Upper lobe of left lung (tissue), 6 donors: ENCODE results near the gene BOLL. TPM values are rescaled to one million over a fixed set of nuclear protein-coding genes. Genes with fewer than 3 reads are reported as not detected.

Experiments
- ATAC-seq, 2 donors: fragments of 200-7000 bp; cut with Tn5 transposase; one replicate each; pipeline ENCODE4 v1.9.1; 2022; ENCODE audit warnings: mild to moderate bottlenecking in 2 of 2, moderate library complexity in 2 of 2; ENCODE audit not compliant: low FRiP score in 2 of 2
- DNase-seq, 2 donors: peaks; one replicate each; pipeline ENCODE4 v3.0.0-alpha.2; 2019 to 2020
- H3K27ac ChIP-seq, 4 donors: fragments of 200-600 bp; sonication (generic); one replicate each; pipeline ENCODE4 v1.5.1; 2016 to 2019
- H3K27me3 ChIP-seq, 4 donors: fragments of 200-600 bp; sonication (generic); one replicate each; pipeline ENCODE4 v1.5.1; 2017 to 2019
- H3K36me3 ChIP-seq, 4 donors: fragments of 200-600 bp; sonication (generic); one replicate each; pipeline ENCODE4 v1.5.1; 2016 to 2019
- H3K4me1 ChIP-seq, 4 donors: fragments of 200-600 bp; sonication (generic); one replicate each; pipeline ENCODE4 v1.5.1; 2018 to 2019
- H3K4me3 ChIP-seq, 4 donors: fragments of 200-600 bp; sonication (generic); one replicate each; pipeline ENCODE4 v1.5.1; 2017 to 2019; ENCODE audit warnings: mild to moderate bottlenecking in 2 of 4, moderate library complexity in 1 of 4
- H3K9me3 ChIP-seq, 4 donors: fragments of 200-600 bp; sonication (generic); one replicate each; pipeline ENCODE4 v1.5.1; 2018 to 2019
- CTCF ChIP-seq, 6 experiments: fragments of 450-650 bp in 4 of 6; fragments of 200-600 bp in 2 of 6; sonication (generic) in 2 of 6; IDR thresholded peaks; one replicate each; pipeline ENCODE4 v1.5.1; 2016 to 2019; ENCODE audit warnings: antibody characterized with exemption in 6 of 6
- EP300 ChIP-seq, 4 donors: sonication (generic); formaldehyde crosslinking; IDR thresholded peaks; one replicate each; pipeline ENCODE4 v1.5.1; 2017; ENCODE audit warnings: antibody characterized with exemption in 4 of 4, control low read depth in 2 of 4
- POLR2A ChIP-seq, 4 donors: fragments of 450-650 bp; IDR thresholded peaks; one replicate each; pipeline ENCODE4 v1.5.1; 2016 to 2017; ENCODE audit warnings: antibody characterized with exemption in 4 of 4, mild to moderate bottlenecking in 2 of 4
- POLR2AphosphoS5 ChIP-seq, 2 donors: sonication (generic); formaldehyde crosslinking; IDR thresholded peaks; one replicate each; pipeline ENCODE4 v1.5.1; 2017; ENCODE audit warnings: antibody characterized with exemption in 2 of 2
- WGBS, 2 donors: methylation state at CpG; one replicate each; pipeline ENCODE4 v1.1.5; 2017 to 2018; 5-methylcytosine and 5-hydroxymethylcytosine counted together
- total RNA-seq, 6 donors: library from RNA; depleted of rRNA in 4 of 6; stranded (reverse); fragments of >200 nt in 4 of 6; gene quantifications; one replicate each; pipeline versions ENCODE4 v1.1.0 to v1.2.1, GENCODE V29; 2016 to 2021
- donor health status: DM: no; HTN: no; CAD: no; lungs with moderate emphysema.
- donor health status: DM: no; HTN: yes; CAD: no; lungs with severe emphysema.

BOLL gene
- total RNA-seq, 6 donors from 2014 or later: not detected

- TF ChIP-seq POLR2AphosphoS5 (IDR thresholded peaks at IDR 0.05) (no peak), POLR2A (IDR thresholded peaks at IDR 0.05) (no peak), EP300 (IDR thresholded peaks at IDR 0.05) (no peak), CTCF (IDR thresholded peaks at IDR 0.05) (no peak)
- DNase-seq (no peak), ATAC-seq (no peak)
- Histone ChIP-seq H3K27ac (no peak overlapping the region), H3K27me3 (no peaks in the 10 kb centered on the region), H3K9me3 (no peaks in the 10 kb centered on the region), H3K4me3 (no peak overlapping the region), H3K4me1 (peaks cover 0 to 10% (median 0%) of the 10 kb centered on the region in 4 donors), H3K36me3 (no peaks in the 10 kb centered on the region)
- 46 to 76% methylated on average over 2 of the region's 2 CpGs for WGBS, 2 donors
Measured at GRCh38 chr2:197677483-197677882, 107.6 kb downstream of the BOLL start.

GRCh38 chr2:197677056-197677455 lies 108.1 kb downstream of the BOLL start:
- H3K4me1 ChIP-seq: peaks cover 0 to 10% (median 0%) of the 10 kb centered on the region in 4 donors
- H3K36me3 ChIP-seq: no peaks in the 10 kb centered on the region
- ATAC-seq: no peak
- H3K4me3 ChIP-seq: no peak overlapping the region
- TF ChIP-seq EP300 (IDR thresholded peaks at IDR 0.05) (no peak), POLR2AphosphoS5 (IDR thresholded peaks at IDR 0.05) (no peak), CTCF (IDR thresholded peaks at IDR 0.05) (no peak), POLR2A (IDR thresholded peaks at IDR 0.05) (no peak)
- H3K27ac ChIP-seq: peak overlapping the region in 1 of 4 donors; percentile 0
- DNase-seq: no peak
- WGBS, 2 donors: 68 to 69% methylated on average over 3 of the region's 3 CpGs
- no peaks in the 10 kb centered on the region for H3K9me3 ChIP-seq
- no peaks in the 10 kb centered on the region for H3K27me3 ChIP-seq

Other genes starting within 250 kb of the BOLL start
- 1 to 10 TPM; 1.0 to 7.0 (median 2.8) TPM for gene RFTN2, start 109.7 kb downstream of the BOLL start, total RNA-seq
- 10 to 100 TPM in 1 of 6 donors, 1 to 10 TPM in 5; 3.1 to 12.6 (median 6.4) TPM for gene MARS2, start 80.0 kb downstream of the BOLL start, total RNA-seq
- gene PLCL1, start 19.3 kb upstream of the BOLL start, total RNA-seq: 10 to 100 TPM in 2 of 6 donors, 1 to 10 TPM in 4; 5.3 to 17.0 (median 8.1) TPM